Subcutaneous abdominal adipose tissue (tissue), 5 donors: ENCODE measurements around the gene SP110.

Experiments used
- H3K27ac ChIP-seq: one replicate; pipeline ENCODE4 v1.7.0; 2013; ENCODE audit warnings: low read depth, mild to moderate bottlenecking, inconsistent platforms, low read length, moderate library complexity
- H3K27me3 ChIP-seq, 5 donors: one replicate each; pipeline ENCODE4 v1.7.0; 2013; ENCODE audit warnings: low read length in 5 of 5, inconsistent platforms in 1 of 5; ENCODE audit not compliant: control insufficient read depth in 5 of 5, insufficient read depth in 4 of 5
- H3K36me3 ChIP-seq, 5 donors: one replicate each; pipeline ENCODE4 v1.7.0; 2013; ENCODE audit warnings: low read length in 5 of 5; ENCODE audit not compliant: control insufficient read depth in 5 of 5, insufficient read depth in 5 of 5
- H3K4me1 ChIP-seq, 5 donors: one replicate each; pipeline ENCODE4 v1.7.0; 2013; ENCODE audit warnings: low read length in 5 of 5, mild to moderate bottlenecking in 3 of 5, moderate library complexity in 1 of 5; ENCODE audit not compliant: control insufficient read depth in 5 of 5, insufficient read depth in 5 of 5
- H3K4me3 ChIP-seq, 5 donors: one replicate each; pipeline ENCODE4 v1.7.0; 2013; ENCODE audit warnings: low read length in 5 of 5, low read depth in 1 of 5
- H3K9ac ChIP-seq, 5 donors: one replicate each; pipeline ENCODE4 v1.7.0; 2013; ENCODE audit warnings: low read length in 5 of 5, mild to moderate bottlenecking in 4 of 5, moderate library complexity in 3 of 5
- H3K9me3 ChIP-seq, 5 donors: one replicate each; pipeline ENCODE4 v1.7.0; 2013; ENCODE audit warnings: low read length in 5 of 5; ENCODE audit not compliant: control insufficient read depth in 5 of 5
- donor health status: healthy.
- donor health status: healthy.
- donor health status: healthy.
- donor health status: healthy.
- donor health status: healthy.

SP110 gene

GRCh38 chr2:230254152-230254881, 34.5 kb upstream of the SP110 start:
- H3K4me3 ChIP-seq = no peak overlapping the region
- H3K27ac ChIP-seq = no peak overlapping the region
- no peaks in the 10 kb centered on the region for H3K9me3 ChIP-seq
- H3K27me3 ChIP-seq = no peaks in the 10 kb centered on the region
- H3K36me3 ChIP-seq = no peaks in the 10 kb centered on the region
- H3K9ac ChIP-seq = no peak overlapping the region
- H3K4me1 ChIP-seq = peaks cover 0 to 10% (median 0%) of the 10 kb centered on the region in 5 donors

GRCh38 chr2:230250231-230250630, 30.4 kb upstream of the SP110 start:
- no peaks in the 10 kb centered on the region for H3K36me3 ChIP-seq
- H3K9ac ChIP-seq = no peak overlapping the region
- no peaks in the 10 kb centered on the region for H3K9me3 ChIP-seq
- no peak overlapping the region for H3K27ac ChIP-seq
- H3K4me1 ChIP-seq = peaks cover 0 to 1% (median 0%) of the 10 kb centered on the region in 5 donors
- no peak overlapping the region for H3K4me3 ChIP-seq
- H3K27me3 ChIP-seq = no peaks in the 10 kb centered on the region

- H3K9me3 ChIP-seq = no peaks in the 10 kb centered on the region
- no peaks in the 10 kb centered on the region for H3K27me3 ChIP-seq
- H3K4me3 ChIP-seq = no peak overlapping the region
- no peak overlapping the region for H3K9ac ChIP-seq
- no peaks in the 10 kb centered on the region for H3K4me1 ChIP-seq
- H3K27ac ChIP-seq = no peak overlapping the region
- no peaks in the 10 kb centered on the region for H3K36me3 ChIP-seq
These were observed 26.4 kb upstream of the SP110 start for GRCh38 chr2:230246206-230246605.

GRCh38 chr2:230244211-230244610, 24.4 kb upstream of the SP110 start:
- Histone ChIP-seq H3K4me1 (no peaks in the 10 kb centered on the region), H3K9me3 (no peaks in the 10 kb centered on the region), H3K9ac (no peak overlapping the region), H3K36me3 (no peaks in the 10 kb centered on the region), H3K27me3 (no peaks in the 10 kb centered on the region), H3K4me3 (no peak overlapping the region), H3K27ac (no peak overlapping the region)

GRCh38 chr2:230234845-230235244, 15.1 kb upstream of the SP110 start:
- no peaks in the 10 kb centered on the region for H3K4me1 ChIP-seq
- no peak overlapping the region for H3K9ac ChIP-seq
- peaks cover 0 to 14% (median 3%) of the 10 kb centered on the region in 5 donors for H3K9me3 ChIP-seq

GRCh38 chr2:230234122-230234722, 14.4 kb upstream of the SP110 start:
- Histone ChIP-seq H3K9ac (no peak overlapping the region), H3K27me3 (no peaks in the 10 kb centered on the region), H3K27ac (no peak overlapping the region), H3K4me3 (no peak overlapping the region), H3K9me3 (peaks cover 0 to 14% (median 3%) of the 10 kb centered on the region in 5 donors), H3K36me3 (no peaks in the 10 kb centered on the region), H3K4me1 (no peaks in the 10 kb centered on the region)

More at GRCh38 chr2:230234845-230235244, 15.1 kb upstream of the SP110 start:
- H3K4me3 ChIP-seq = no peak overlapping the region
- H3K36me3 ChIP-seq = no peaks in the 10 kb centered on the region
- no peak overlapping the region for H3K27ac ChIP-seq
- H3K27me3 ChIP-seq = no peaks in the 10 kb centered on the region

GRCh38 chr2:230231251-230231650, 11.5 kb upstream of the SP110 start:
- Histone ChIP-seq H3K4me1 (peaks cover 0 to 12% (median 0%) of the 10 kb centered on the region in 5 donors), H3K9ac (no peak overlapping the region), H3K27ac (no peak overlapping the region), H3K36me3 (no peaks in the 10 kb centered on the region), H3K4me3 (no peak overlapping the region), H3K27me3 (no peaks in the 10 kb centered on the region), H3K9me3 (peaks cover 0 to 14% (median 3%) of the 10 kb centered on the region in 5 donors)

GRCh38 chr2:230230496-230231200, 10.9 kb upstream of the SP110 start:
- Histone ChIP-seq H3K36me3 (no peaks in the 10 kb centered on the region), H3K9ac (no peak overlapping the region), H3K4me1 (peaks cover 0 to 12% (median 0%) of the 10 kb centered on the region in 5 donors), H3K9me3 (peaks cover 0 to 14% (median 3%) of the 10 kb centered on the region in 5 donors), H3K4me3 (no peak overlapping the region), H3K27me3 (no peaks in the 10 kb centered on the region), H3K27ac (no peak overlapping the region)

GRCh38 chr2:230230087-230230486, 10.3 kb upstream of the SP110 start:
- H3K9me3 ChIP-seq = peaks cover 0 to 14% (median 3%) of the 10 kb centered on the region in 5 donors
- no peaks in the 10 kb centered on the region for H3K27me3 ChIP-seq
- no peak overlapping the region for H3K9ac ChIP-seq
- no peaks in the 10 kb centered on the region for H3K36me3 ChIP-seq
- H3K4me1 ChIP-seq = peaks cover 0 to 12% (median 0%) of the 10 kb centered on the region in 5 donors
- H3K4me3 ChIP-seq = no peak overlapping the region
- H3K27ac ChIP-seq = no peak overlapping the region

- H3K4me3 ChIP-seq = no peak overlapping the region
- no peak overlapping the region for H3K27ac ChIP-seq
These were observed 7.4 kb upstream of the SP110 start for GRCh38 chr2:230227216-230227615.

More at GRCh38 chr2:230227216-230227615, 7.4 kb upstream of the SP110 start:
- H3K9me3 ChIP-seq = peaks cover 0 to 14% (median 3%) of the 10 kb centered on the region in 5 donors
- no peak overlapping the region for H3K9ac ChIP-seq
- no peaks in the 10 kb centered on the region for H3K36me3 ChIP-seq
- H3K4me1 ChIP-seq = peaks cover 0 to 12% (median 0%) of the 10 kb centered on the region in 5 donors
- H3K27me3 ChIP-seq = no peaks in the 10 kb centered on the region
